Naive B cell (primary cell): ENCODE data around the gene ABLIM1. TPM values are rescaled to one million over a fixed set of nuclear protein-coding genes. Genes with fewer than 3 reads are reported as not detected.

Experiments
- ATAC-seq, 2 donors: fragments of 150-1000 bp; cut with Tn5 transposase; 2 replicates each; pipeline ENCODE4 v1.10.0; 2021; ENCODE audit warnings: low read depth in 2 of 2, mild to moderate bottlenecking in 2 of 2, moderate library complexity in 2 of 2
- DNase-seq: peaks from one replicate; pipeline ENCODE4 v3.0.0; 2022
- H3K27ac Mint-ChIP-seq, 6 donors: one replicate each; pipeline ENCODE4 v1.8.0; 2020 to 2022; ENCODE audit warnings: mild to moderate bottlenecking in 6 of 6, mixed read lengths in 6 of 6, moderate library complexity in 5 of 6, inconsistent platforms in 2 of 6
- H3K27me3 Mint-ChIP-seq, 3 donors: one replicate each; pipeline ENCODE4 v1.8.0; 2021 to 2022; ENCODE audit warnings: mixed read lengths in 3 of 3, mild to moderate bottlenecking in 1 of 3
- H3K36me3 Mint-ChIP-seq, 2 donors: one replicate each; pipeline ENCODE4 v1.8.0; 2020 to 2022; ENCODE audit warnings: mixed read lengths in 2 of 2, inconsistent platforms in 1 of 2, mild to moderate bottlenecking in 1 of 2
- H3K4me1 Mint-ChIP-seq, 3 donors: one replicate each; pipeline ENCODE4 v1.8.0; 2020 to 2022; ENCODE audit warnings: mixed read lengths in 3 of 3, inconsistent platforms in 1 of 3, mild to moderate bottlenecking in 1 of 3, moderate library complexity in 1 of 3
- H3K4me3 Mint-ChIP-seq, 8 donors: one replicate each; pipeline ENCODE4 v1.8.0; 2020 to 2022; ENCODE audit warnings: mild to moderate bottlenecking in 8 of 8, mixed read lengths in 8 of 8, moderate library complexity in 8 of 8, inconsistent platforms in 2 of 8
- H3K9me3 Mint-ChIP-seq, 7 donors: one replicate each; pipeline ENCODE4 v1.8.0; 2020 to 2022; ENCODE audit warnings: mixed read lengths in 7 of 7, mild to moderate bottlenecking in 5 of 7, inconsistent platforms in 2 of 7, moderate library complexity in 1 of 7
- polyA plus RNA-seq, 6 donors: library from polyadenylated mRNA; unstranded; fragments of 300-500 nt; fragmentation: Illumina TruSeq; gene quantifications; one replicate each; pipeline ENCODE4 v1.2.3, GENCODE V29; 2021; ENCODE audit warnings: low read depth in 6 of 6

ABLIM1 gene
- polyA plus RNA-seq, 6 donors from 2014 or later = 111 to 154 (median 143) TPM

DNA sequence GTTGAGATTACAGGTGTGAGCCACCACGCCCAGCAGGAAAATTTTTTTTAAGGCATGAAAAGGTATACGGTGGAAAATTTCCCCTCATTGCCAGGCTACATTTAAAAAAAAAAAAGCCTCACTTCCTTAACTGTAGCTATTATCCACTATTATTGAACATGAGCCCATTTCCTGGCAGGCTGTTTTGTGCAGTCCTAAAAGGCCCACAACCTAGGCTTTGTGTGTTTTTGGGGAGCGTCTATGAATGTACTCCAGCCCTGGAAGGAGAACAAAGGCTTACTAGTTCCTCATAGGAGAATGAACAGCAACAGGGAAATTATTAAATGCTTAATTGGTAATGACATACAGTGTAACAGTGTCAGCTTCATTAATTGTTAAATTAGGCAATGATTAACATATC lies 111.0 kb downstream of the ABLIM1 start:
- ATAC-seq (no peak), DNase-seq (no peak)
- H3K36me3 Mint-ChIP-seq = no peaks in the 10 kb centered on the region
- no peaks in the 10 kb centered on the region for H3K27me3 Mint-ChIP-seq
- H3K27ac Mint-ChIP-seq = peak overlapping the region in 2 of 6 donors; percentile 18 to 50
- peak overlapping the region in 6 of 8 donors; percentile 29 to 75 (median 67) for H3K4me3 Mint-ChIP-seq
- H3K4me1 Mint-ChIP-seq = peaks cover 42 to 61% (median 53%) of the 10 kb centered on the region in 3 donors
- H3K9me3 Mint-ChIP-seq = no peaks in the 10 kb centered on the region

DNA sequence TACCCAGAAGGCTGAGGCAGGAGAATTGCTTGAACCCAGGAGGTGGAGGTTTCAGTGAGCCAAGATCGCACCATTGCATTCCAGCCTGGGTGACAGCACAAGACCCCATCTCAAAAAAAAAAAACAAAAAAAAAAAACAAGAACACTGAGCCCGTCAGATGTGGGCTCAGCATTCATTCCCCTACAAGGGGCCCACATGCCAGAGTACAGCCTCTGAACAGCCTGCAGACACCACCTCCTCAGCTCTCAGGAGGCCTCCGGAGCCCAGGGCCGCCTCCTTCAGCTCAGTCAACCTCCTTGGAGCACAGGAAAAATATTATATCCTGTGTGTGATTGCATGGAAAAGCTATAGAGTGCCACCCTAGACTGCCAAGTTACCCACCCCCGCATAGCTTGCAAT lies 112.3 kb downstream of the ABLIM1 start:
- Mint-ChIP-seq H3K4me1 (peaks cover 45 to 70% (median 58%) of the 10 kb centered on the region in 3 donors), H3K9me3 (no peaks in the 10 kb centered on the region), H3K36me3 (no peaks in the 10 kb centered on the region), H3K27ac (peak overlapping the region in 3 of 6 donors; percentile 28 to 89 (median 79)), H3K27me3 (no peaks in the 10 kb centered on the region), H3K4me3 (peak overlapping the region in 3 of 8 donors; percentile 28 to 89 (median 88))
- DNase-seq (no peak), ATAC-seq (no peak)

DNA sequence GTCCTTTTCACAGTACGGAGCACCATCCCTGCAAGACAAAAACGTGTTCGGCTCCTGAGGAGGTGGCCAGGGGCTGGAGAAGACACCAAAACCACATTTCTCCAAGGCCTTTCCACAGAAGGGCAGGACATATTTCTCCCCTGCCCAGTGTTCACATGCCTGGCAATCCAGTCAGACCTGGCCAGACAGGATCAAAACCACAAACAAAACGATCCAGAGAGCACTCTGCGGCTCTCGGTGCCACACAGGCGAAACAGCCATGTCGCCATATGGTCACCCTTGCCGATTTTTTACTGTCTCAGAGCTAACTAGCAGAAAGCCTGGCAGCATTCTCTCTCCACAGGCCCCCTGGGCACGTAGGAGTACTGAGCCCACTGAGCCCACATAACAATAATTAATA lies 113.0 kb downstream of the ABLIM1 start:
- ATAC-seq = no peak
- Mint-ChIP-seq H3K9me3 (no peaks in the 10 kb centered on the region), H3K27me3 (no peaks in the 10 kb centered on the region), H3K36me3 (no peaks in the 10 kb centered on the region), H3K27ac (peak overlapping the region; percentile 49 to 97 (median 90)), H3K4me1 (peaks cover 41 to 72% (median 56%) of the 10 kb centered on the region in 3 donors), H3K4me3 (peak overlapping the region in 5 of 8 donors; percentile 30 to 89 (median 65))
- no peak for DNase-seq

DNA sequence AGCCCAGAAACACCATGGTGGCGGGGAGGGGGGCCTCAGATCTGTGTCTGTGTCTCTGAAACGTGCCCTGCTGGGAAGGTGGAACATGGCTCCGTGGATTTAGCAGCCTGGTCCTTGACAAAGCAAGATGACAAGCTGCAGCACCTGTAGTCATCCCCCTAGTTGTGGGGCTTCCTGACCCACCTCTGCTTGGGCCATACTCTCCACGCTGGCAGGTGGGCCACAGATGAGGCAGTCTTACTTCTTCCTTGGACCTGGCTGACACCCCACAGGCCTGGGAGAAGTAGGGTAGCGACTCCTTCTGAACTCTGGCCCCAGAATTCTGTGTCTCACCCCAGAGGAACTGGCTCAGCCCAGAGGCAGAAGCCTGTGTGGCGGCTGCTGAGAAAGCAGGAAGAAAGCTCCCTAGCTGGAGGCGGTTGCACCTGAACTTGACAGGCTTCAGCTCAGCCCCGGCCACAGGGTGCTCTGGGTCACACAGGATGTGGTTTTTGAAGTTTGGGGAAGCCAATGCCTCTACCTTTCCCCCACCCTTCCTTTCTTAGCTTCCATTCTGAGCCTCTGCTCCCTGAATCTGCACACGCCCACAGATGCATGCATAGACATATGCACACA lies 113.9 kb downstream of the ABLIM1 start:
- peak overlapping the region; percentile 36 to 89 (median 72) for H3K4me3 Mint-ChIP-seq
- DNase-seq (peak; percentile 75), ATAC-seq (peak; percentile 94 to 96)
- H3K27me3 Mint-ChIP-seq = no peaks in the 10 kb centered on the region
- H3K36me3 Mint-ChIP-seq = no peaks in the 10 kb centered on the region
- H3K9me3 Mint-ChIP-seq = no peaks in the 10 kb centered on the region
- peaks cover 41 to 73% (median 58%) of the 10 kb centered on the region in 3 donors for H3K4me1 Mint-ChIP-seq
- peak overlapping the region; percentile 91 to 98 (median 96) for H3K27ac Mint-ChIP-seq

DNA sequence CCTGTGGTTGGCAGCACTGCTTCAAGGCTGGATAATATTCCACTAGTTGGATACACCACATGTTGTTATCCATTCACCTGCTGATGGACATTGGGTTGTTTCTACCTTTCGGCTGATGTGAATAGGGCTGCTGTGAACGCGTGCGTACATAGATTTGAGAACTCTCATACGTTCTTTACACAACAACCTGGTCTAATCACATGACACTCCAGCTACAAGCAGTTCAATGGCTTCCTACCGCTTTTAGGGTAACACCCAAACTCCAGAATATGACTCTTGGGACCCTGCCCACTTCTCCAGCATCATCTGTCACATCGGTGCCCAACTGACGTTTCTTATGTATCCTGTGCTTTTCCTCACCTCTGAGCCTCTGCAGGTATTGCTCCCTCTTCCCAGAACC lies 114.6 kb downstream of the ABLIM1 start:
- no peak for ATAC-seq
- H3K36me3 Mint-ChIP-seq = no peaks in the 10 kb centered on the region
- H3K27me3 Mint-ChIP-seq = no peaks in the 10 kb centered on the region
- H3K9me3 Mint-ChIP-seq = no peaks in the 10 kb centered on the region
- peak overlapping the region; percentile 91 to 98 (median 96) for H3K27ac Mint-ChIP-seq
- no peak for DNase-seq
- H3K4me3 Mint-ChIP-seq = peak overlapping the region in 6 of 8 donors; percentile 29 to 89 (median 66)
- peaks cover 43 to 77% (median 65%) of the 10 kb centered on the region in 3 donors for H3K4me1 Mint-ChIP-seq

DNA sequence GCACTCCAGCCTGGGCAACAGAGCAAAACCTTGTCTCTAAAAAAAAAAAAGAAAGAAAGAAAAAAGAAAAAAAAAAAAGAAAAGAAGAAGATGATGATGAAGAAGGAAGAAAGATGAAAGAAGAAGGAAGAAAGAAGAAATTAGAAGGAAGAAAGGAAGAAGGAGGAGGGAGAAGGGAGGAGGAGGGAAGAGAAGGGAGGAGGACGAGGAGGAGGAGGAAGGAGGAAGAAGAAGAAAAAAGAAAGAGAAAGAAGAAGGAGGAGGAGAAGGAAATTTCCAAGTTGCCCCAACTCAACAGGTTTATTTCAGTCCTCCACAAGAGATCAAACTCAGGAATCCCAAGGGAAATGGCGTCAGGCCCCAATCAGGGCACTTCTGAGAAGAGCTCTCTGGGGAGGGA lies 115.7 kb downstream of the ABLIM1 start:
- peak overlapping the region in 4 of 6 donors; percentile 6 to 85 (median 48) for H3K27ac Mint-ChIP-seq
- ATAC-seq (no peak), DNase-seq (no peak)
- peak overlapping the region in 2 of 8 donors; percentile 32 to 56 for H3K4me3 Mint-ChIP-seq
- H3K27me3 Mint-ChIP-seq = no peaks in the 10 kb centered on the region
- no peaks in the 10 kb centered on the region for H3K36me3 Mint-ChIP-seq
- peaks cover 42 to 80% (median 68%) of the 10 kb centered on the region in 3 donors for H3K4me1 Mint-ChIP-seq
- no peaks in the 10 kb centered on the region for H3K9me3 Mint-ChIP-seq

DNA sequence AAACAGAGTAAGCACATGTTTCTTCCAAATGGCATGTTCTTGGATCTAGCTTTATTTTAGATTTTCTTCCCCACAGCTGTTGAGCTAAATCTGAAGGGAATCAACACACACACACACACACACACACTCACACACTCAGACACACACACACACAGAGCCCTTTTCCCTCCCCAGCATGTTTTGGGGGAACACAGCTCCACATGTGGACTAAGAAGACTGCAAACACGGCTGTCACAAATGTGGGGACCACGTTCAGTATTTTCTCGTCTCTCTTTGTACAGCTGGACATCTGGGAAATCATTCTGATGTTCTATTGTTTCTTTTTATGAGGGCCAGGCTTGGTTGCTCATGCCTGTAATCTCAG lies 116.3 kb downstream of the ABLIM1 start:
- no peak for ATAC-seq
- Mint-ChIP-seq H3K36me3 (no peaks in the 10 kb centered on the region), H3K9me3 (no peaks in the 10 kb centered on the region), H3K4me3 (peak overlapping the region in 1 of 8 donors; percentile 56), H3K27me3 (no peaks in the 10 kb centered on the region), H3K27ac (peak overlapping the region in 2 of 6 donors; percentile 56 to 85), H3K4me1 (peaks cover 39 to 76% (median 66%) of the 10 kb centered on the region in 3 donors)
- no peak for DNase-seq

DNA sequence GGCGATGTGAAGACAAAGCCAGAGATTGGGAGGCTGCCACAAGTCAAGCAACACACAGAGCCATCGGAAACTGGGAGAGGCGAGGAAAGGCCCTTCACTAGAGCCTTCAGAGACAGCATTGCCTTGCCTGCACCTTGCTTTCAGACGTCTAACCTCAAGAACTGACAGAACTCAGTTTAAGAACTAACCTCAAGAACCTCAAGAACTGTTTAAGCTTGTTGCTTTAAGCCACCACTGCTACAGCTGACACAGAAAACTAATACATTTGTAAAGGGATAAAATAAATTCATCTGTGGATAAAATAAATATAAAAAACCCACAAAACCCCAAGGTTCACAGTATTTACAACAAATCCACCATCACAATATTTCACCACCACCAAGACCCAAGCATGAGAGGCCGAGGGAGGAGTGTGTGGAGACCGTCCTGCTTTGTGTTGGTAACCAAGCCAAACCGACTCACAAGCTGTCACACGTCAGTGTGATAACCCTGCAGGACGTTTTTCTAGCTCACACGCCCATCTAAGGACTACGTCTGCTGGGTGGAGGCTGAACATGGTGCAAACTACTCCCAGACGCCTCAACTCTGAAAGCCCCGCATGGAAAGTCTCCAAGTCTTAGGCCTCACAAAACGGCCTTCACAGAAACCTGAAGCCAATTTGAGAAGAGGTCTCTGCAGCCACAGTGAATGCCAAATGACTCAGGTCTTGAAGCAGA lies 116.8 kb downstream of the ABLIM1 start:
- Mint-ChIP-seq H3K27me3 (no peaks in the 10 kb centered on the region), H3K4me1 (peaks cover 39 to 71% (median 64%) of the 10 kb centered on the region in 3 donors), H3K27ac (peak overlapping the region in 4 of 6 donors; percentile 49 to 85 (median 53)), H3K36me3 (no peaks in the 10 kb centered on the region), H3K9me3 (no peaks in the 10 kb centered on the region), H3K4me3 (no peak overlapping the region)
- ATAC-seq = no peak
- DNase-seq = no peak

DNA sequence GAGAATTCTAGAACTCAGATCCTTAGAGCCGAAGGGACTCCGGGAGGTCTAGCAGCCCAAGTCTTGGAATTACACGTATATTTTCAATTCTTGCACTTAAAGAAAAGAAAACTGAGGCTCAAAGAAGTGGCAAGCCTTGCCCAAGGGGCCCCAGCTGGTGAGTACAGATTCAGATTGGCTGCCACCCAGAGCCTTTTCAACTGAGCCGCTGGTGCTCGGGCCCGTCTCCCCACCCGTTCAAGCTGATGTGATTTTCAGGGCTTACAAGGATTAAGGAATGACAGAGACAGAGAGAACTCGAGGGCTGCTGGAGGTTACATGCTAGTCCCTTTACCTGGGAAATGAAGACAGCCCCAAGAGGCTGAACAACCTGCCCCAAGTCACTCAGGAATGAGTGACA lies 117.8 kb downstream of the ABLIM1 start:
- ATAC-seq (no peak), DNase-seq (no peak)
- peaks cover 0 to 2% (median 0%) of the 10 kb centered on the region in 7 donors for H3K9me3 Mint-ChIP-seq
- H3K36me3 Mint-ChIP-seq = no peaks in the 10 kb centered on the region
- peak overlapping the region in 1 of 8 donors; percentile 47 for H3K4me3 Mint-ChIP-seq
- H3K4me1 Mint-ChIP-seq = peaks cover 38 to 61% (median 54%) of the 10 kb centered on the region in 3 donors
- no peaks in the 10 kb centered on the region for H3K27me3 Mint-ChIP-seq
- peak overlapping the region in 2 of 6 donors; percentile 14 to 50 for H3K27ac Mint-ChIP-seq

DNA sequence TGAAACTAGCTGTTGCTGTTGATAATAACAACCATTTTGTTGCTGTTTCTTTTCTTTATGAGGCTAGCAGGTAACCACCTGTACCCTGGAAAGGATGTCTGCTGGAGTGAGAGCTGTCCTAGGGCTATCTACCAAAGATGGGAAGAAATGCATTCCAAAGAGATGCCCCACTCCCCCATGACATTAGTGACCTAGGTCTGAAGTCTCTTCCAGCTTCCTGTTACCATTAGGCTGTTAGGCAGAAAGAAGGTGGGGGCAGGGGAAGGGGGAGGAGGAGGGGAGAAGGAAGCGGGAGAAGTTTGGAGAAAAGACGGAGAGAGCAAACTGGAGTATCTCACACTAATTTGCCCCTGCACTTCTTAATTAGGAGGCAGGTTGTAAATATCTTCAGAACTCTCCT lies 118.5 kb downstream of the ABLIM1 start:
- Mint-ChIP-seq H3K9me3 (peaks cover 0 to 2% (median 0%) of the 10 kb centered on the region in 7 donors), H3K27ac (peak overlapping the region in 1 of 6 donors; percentile 73), H3K27me3 (no peaks in the 10 kb centered on the region), H3K4me3 (no peak overlapping the region), H3K4me1 (peaks cover 32 to 55% (median 48%) of the 10 kb centered on the region in 3 donors), H3K36me3 (no peaks in the 10 kb centered on the region)
- ATAC-seq (no peak), DNase-seq (no peak)

DNA sequence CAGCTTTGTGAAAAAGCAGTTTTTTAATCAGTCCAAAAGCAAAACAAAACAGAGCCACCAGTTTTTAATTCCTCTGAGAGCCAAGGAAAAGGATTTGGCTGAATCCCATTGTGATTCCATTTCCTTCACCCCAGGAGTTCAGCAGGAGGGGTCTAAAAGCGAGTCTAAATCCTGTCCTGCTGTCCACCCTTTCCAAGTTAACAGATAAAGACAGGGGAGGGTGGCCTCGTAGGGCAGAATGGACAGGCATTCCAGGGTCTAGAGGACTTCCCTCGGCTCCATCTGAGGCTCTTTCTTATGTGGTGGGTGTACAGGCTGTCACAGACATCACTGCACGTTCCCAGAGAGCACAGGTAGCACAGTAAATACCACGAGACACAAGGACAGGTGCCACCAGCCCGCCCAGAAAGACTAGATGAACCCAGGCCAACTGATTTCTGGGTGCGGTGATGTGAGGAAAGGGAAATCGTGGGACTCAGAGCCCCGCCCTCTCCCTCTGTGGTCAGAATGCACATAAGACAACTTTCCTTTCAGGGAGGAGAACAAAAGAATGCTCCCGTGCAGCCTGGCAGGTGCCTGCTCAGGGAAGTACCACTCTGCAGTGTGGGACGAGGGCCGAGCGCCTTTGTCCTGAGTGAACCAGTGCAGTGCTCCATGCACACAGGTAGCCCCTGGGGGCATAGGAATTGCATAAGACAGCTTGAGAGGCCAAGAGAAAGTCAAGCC lies 119.7 kb downstream of the ABLIM1 start:
- H3K4me1 Mint-ChIP-seq = peaks cover 19 to 42% (median 35%) of the 10 kb centered on the region in 3 donors
- ATAC-seq = peak; percentile 71 to 73
- peak overlapping the region; percentile 2 to 84 (median 72) for H3K4me3 Mint-ChIP-seq

DNA sequence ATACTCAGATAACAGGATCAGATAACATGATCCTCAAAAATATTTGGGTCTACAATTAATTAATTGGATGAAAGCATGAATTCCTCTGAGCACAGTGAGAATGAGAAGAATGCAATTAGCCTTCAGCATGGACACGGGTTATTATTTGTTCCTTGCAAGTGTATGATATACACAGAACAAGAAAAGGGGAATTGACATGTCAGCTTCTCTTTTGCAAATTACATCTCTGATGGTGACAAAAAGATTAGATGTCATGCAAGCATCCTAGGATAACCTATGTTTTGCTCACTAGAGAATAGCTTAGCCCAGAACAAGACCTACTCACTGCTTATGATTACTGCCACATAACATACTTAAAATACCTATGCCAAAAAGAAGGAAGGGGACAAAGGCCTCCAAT lies 120.3 kb downstream of the ABLIM1 start:
- Mint-ChIP-seq H3K27ac (peak overlapping the region in 4 of 6 donors; percentile 0 to 65 (median 26)), H3K27me3 (no peaks in the 10 kb centered on the region), H3K9me3 (peaks cover 0 to 2% (median 0%) of the 10 kb centered on the region in 7 donors), H3K36me3 (no peaks in the 10 kb centered on the region), H3K4me3 (peak overlapping the region in 3 of 8 donors; percentile 2 to 75 (median 75)), H3K4me1 (peaks cover 18 to 36% (median 34%) of the 10 kb centered on the region in 3 donors)
- ATAC-seq (no peak), DNase-seq (no peak)

More for the DNA sequence above, 119.7 kb downstream of the ABLIM1 start:
- peak overlapping the region in 5 of 6 donors; percentile 41 to 79 (median 57) for H3K27ac Mint-ChIP-seq
- no peaks in the 10 kb centered on the region for H3K36me3 Mint-ChIP-seq
- H3K27me3 Mint-ChIP-seq = no peaks in the 10 kb centered on the region
- peaks cover 0 to 2% (median 0%) of the 10 kb centered on the region in 7 donors for H3K9me3 Mint-ChIP-seq
- no peak for DNase-seq

DNA sequence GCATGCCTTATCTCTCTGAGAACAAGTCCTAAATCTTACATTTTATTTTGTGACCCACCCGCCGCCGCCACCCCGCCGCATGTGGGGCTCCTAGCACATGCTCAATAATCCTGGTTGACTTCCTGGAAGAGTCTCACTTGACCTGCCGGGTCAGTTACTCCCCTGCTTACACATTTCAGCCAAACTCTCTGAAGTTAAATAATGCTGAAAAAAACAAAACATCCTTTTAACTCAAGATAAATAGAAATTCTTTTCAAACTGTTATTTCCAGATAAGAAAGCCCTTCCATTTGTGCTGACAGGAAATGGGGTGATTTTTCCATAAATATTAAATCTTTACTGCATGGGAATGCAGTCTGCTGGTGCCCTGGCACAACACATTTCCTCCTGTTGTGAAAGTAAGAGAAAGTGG lies 123.5 kb downstream of the ABLIM1 start:
- peaks cover 0 to 2% (median 0%) of the 10 kb centered on the region in 7 donors for H3K9me3 Mint-ChIP-seq
- peak overlapping the region in 1 of 6 donors; percentile 27 for H3K27ac Mint-ChIP-seq
- H3K4me1 Mint-ChIP-seq = peaks cover 10 to 19% (median 17%) of the 10 kb centered on the region in 3 donors
- no peaks in the 10 kb centered on the region for H3K27me3 Mint-ChIP-seq
- DNase-seq (no peak), ATAC-seq (no peak)
- H3K4me3 Mint-ChIP-seq = no peak overlapping the region
- H3K36me3 Mint-ChIP-seq = no peaks in the 10 kb centered on the region
